VCaP (cell line): ENCODE measurements around the gene SIDT2.
"Not testable (repeated sequence)": the region's sequence is repeated elsewhere in the genome, so short reads cannot be mapped to it uniquely, and the experiment has no call there.

Experiments used
- H3K27ac ChIP-seq: fragments of 450-650 bp; 2 replicates; pipeline ENCODE4 v1.5.1; 2017
- TF ChIP-seq, protein P1 (sequence below): fragments of 450-650 bp; conservative IDR thresholded peaks from 2 replicates; pipeline ENCODE4 v1.5.1; 2017; ENCODE audit warnings: mild to moderate bottlenecking, moderate library complexity

Gene SIDT2

DNA sequence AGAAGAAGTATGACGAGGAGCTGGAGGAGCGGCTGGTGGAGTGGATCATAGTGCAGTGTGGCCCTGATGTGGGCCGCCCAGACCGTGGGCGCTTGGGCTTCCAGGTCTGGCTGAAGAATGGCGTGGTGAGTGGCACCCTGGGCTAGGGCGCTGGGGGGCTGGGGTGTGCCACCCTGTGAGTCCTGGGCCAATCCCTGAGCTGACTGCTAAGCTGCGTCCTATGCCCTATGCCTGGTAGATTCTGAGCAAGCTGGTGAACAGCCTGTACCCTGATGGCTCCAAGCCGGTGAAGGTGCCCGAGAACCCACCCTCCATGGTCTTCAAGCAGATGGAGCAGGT, 24.5 kb downstream of the SIDT2 start:
- TF ChIP-seq, protein P1, sequence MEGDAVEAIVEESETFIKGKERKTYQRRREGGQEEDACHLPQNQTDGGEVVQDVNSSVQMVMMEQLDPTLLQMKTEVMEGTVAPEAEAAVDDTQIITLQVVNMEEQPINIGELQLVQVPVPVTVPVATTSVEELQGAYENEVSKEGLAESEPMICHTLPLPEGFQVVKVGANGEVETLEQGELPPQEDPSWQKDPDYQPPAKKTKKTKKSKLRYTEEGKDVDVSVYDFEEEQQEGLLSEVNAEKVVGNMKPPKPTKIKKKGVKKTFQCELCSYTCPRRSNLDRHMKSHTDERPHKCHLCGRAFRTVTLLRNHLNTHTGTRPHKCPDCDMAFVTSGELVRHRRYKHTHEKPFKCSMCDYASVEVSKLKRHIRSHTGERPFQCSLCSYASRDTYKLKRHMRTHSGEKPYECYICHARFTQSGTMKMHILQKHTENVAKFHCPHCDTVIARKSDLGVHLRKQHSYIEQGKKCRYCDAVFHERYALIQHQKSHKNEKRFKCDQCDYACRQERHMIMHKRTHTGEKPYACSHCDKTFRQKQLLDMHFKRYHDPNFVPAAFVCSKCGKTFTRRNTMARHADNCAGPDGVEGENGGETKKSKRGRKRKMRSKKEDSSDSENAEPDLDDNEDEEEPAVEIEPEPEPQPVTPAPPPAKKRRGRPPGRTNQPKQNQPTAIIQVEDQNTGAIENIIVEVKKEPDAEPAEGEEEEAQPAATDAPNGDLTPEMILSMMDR: no peak
- no peak overlapping the region for H3K27ac ChIP-seq

GRCh38 chr11:117204283-117205080, 25.9 kb downstream of the SIDT2 start:
- no peak overlapping the region for H3K27ac ChIP-seq
- TF ChIP-seq, protein P1: no peak

GRCh38 chr11:117205211-117205818, 26.8 kb downstream of the SIDT2 start:
- no peak overlapping the region for H3K27ac ChIP-seq
- TF ChIP-seq, protein P1: no peak

DNA sequence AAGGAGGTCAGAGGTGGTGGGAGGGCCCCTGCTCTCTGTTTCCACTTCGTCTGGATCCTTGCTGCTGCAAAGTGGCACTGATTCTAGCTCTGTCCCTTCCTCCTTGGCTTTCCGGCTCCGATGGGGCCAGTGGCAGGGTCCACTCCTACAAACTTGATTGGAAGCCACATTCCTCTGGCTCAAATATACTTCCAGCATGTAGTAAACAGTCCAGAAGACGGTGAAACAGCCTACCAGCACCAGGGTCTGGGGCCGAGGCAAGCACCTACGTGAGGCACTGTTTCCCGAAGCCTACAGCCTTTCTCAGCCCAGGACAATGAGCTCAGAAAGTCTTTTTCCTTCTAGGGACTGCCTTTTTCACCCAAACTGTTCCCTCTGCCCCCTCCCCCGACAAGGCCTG, 27.6 kb downstream of the SIDT2 start:
- not testable (repeated sequence) for H3K27ac ChIP-seq

DNA sequence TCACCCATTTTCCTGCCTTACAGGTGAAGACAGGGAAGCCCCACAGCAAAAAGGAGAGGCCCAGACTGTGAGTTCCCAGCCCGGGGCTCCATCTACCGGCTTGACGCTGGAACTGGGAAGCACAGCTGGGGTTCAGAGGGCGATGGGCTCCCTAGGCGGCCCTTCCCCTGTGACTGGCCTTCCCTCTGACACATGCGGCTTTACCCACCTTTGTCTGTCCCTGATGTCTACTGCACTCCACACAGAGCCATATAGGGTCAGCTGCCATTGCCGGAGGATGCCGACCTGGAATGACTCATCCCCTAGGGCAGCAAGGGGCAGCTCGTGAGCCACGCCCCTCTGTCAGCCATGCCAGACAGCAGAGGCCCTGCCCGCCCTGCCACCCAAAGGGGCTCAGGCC, 28.3 kb downstream of the SIDT2 start:
- not testable (repeated sequence) for H3K27ac ChIP-seq

DNA sequence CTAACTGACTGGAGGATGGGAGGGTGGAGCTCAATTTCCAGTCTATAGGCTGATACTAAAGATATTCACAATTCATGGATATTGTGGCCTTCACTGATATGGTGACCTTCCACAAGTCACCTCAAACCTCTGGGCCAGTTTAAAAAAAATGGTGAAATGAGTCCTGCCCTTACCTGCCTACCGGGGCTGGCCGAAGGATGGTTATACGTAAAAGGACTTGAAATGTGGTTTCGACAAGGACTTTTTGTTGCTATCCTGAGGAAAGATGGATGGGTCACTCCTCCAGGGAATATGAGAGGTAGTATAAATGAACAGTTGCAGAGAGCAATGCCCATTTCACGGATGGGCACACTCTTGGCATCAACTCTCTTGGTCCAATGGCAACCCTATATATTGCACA, 28.9 kb downstream of the SIDT2 start:
- not testable (repeated sequence) for H3K27ac ChIP-seq

DNA sequence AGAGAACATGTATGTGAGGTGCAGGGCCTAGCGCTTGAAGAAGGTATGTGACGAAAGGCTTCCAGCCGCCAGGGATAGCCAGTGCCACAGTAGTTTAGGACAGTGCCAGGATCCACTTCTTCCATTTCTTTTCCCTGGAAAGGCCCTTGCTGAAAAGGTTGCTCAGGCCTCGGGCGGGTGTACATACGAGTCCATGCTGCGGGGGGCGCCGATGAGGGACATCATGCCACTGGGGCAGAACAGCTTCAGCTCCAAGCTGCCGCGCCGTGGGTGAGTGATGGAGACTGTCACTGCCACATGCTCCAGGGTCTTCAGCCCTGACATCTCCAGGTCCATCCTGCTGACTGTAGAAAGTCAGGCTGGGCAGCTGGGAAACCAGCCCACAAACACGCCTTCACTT, 30.2 kb downstream of the SIDT2 start:
- H3K27ac ChIP-seq: not testable (repeated sequence)

GRCh38 chr11:117209351-117210125, 31.0 kb downstream of the SIDT2 start:
- not testable (repeated sequence) for H3K27ac ChIP-seq

DNA sequence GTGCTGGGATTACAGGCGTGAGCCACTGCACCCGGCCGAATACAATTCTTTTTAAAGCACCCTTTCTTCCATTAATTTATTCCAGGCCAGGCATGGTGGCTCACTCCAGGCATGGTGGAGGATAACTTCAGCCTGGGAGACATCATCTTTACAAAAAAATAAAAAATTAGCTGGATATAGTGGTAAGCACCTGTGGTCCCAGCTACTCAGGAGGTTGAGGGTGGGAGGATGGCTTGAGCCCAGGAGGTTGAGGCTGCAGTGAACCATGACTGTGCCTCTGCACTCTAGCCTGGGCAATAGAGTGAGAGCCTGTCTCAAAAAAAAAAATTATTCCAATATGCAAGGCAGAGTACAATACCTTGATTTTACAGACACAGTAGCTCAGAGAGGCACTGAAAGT, 32.1 kb downstream of the SIDT2 start:
- TF ChIP-seq, protein P1: no peak
- no peak overlapping the region for H3K27ac ChIP-seq

DNA sequence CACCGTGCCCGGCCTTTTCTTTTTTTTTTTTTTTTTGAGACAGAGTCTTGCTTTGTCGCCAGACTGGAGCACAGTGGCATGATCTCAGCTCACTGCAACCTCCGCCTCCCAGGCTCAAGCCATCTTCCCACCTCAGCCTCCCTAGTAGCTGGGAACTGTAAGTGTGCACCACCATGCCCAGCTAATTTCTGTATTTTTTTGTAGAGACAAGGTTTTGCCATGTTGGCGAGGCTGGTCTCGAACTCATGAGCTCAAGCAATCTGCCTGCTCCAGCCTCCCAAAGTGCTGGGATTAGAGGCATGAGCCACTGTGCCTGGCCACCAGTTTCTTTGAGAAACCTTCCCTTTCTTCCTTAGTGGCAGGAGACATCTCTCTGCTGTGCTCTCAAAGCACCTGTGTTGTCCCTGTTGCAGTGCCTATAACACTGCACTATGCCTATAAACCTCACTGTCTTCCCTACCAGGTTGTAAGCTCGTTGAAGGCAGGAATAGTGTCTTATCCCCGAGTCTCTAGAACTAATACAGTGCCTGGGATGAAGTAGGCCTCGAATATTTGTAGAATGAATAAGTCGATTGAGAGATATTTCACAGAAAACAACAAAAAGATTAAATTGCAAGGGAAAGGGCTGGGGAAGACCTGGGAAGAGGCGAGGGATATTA, 34.3 kb downstream of the SIDT2 start:
- no peak overlapping the region for H3K27ac ChIP-seq
- TF ChIP-seq, protein P1: no peak
